IPS-NIHi11 (cell line): ENCODE measurements around the gene ATRX.
A peak's percentile ranks its signal among the peaks of the same experiment; 100 is the strongest.

Experiments used
- DNase-seq: peaks from one replicate; pipeline ENCODE4 v3.0.0; 2012; ENCODE audit warnings: mixed read lengths, low spot score

ATRX gene

DNA sequence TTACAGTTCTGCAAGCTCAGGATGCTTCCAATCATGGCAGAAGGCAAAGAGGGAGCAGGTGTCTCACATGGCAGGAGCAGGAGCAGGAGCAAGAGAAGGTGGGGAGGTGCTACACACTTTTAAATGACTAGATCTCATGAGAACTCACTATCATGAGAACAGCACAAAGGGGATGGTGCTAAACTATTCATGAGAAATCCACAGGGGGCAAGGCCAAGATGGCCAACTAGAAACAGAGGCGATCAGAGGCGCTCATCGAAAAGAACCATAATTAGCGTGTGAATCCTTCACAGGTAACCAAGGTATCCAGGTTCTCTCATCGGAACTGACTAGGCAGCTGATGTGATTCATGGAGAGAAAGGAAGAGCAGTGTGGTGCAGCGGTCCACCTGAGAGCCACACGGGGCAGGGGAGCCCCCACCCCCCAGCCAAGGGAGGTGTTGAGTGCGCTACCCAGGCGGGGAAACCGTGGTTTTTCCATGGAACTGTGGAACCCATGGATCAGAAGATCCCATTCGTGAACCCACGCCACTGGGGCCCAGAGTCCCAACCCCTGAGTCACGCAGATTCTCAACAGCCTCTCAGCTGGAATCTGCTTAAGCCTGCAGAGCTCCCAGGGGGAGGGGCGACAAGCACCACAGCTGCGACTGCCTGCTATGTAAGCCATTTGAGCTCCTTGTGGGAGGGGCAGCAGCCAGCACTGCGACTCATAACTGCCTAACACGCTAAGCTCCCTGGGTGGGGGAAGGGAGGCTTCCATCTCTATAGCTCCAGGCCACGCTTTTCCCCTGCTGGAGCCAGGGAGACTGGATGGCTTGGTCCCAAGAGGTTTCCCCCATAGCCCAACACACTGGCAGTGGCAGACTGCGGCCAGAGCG lies 292.1 kb downstream of the ATRX start:
- peak; percentile 10 for DNase-seq

GRCh38 chrX:77484045-77484444 lies 302.0 kb downstream of the ATRX start:
- DNase-seq: no peak

- DNase-seq: no peak
These were observed 330.6 kb downstream of the ATRX start for GRCh38 chrX:77455437-77455836.
